Coronary artery (tissue), 2 donors: Measurements from ENCODE around the gene NELFCD.

ENCODE experiments used
- DNase-seq: peaks from one replicate; pipeline ENCODE4 v3.0.0-alpha.2; 2017; ENCODE audit warnings: low spot score
- H3K27ac ChIP-seq, 2 donors: fragments of 200-600 bp; sonication (generic); one replicate each; pipeline ENCODE4 v1.5.1; 2016 to 2019
- H3K4me3 ChIP-seq: fragments of 200-600 bp; sonication (generic); 2 replicates; pipeline ENCODE4 v1.5.1; 2016; ENCODE audit warnings: mild to moderate bottlenecking, moderate library complexity
- CTCF ChIP-seq: fragments of 200-600 bp; sonication (generic); IDR thresholded peaks from one replicate; pipeline ENCODE4 v1.5.1; 2019; ENCODE audit warnings: antibody characterized with exemption

The NELFCD gene

GRCh38 chr20:59019217-59019616, 38.2 kb downstream of the NELFCD start, which contains the start of gene TUBB1:
Gene TUBB1 (plus strand): TSS chr20:59019429. CDS start chr20:59019523, 94 bp downstream.
- no peak within 1 kb of the TSS for H3K27ac ChIP-seq
- no peak for TF ChIP-seq CTCF
- no peak within 1 kb of the TSS for H3K4me3 ChIP-seq
- no peak for DNase-seq

GRCh38 chr20:59020938-59021551, 40.0 kb downstream of the NELFCD start:
- H3K27ac ChIP-seq: no peak overlapping the region
- TF ChIP-seq CTCF: no peak
- no peak overlapping the region for H3K4me3 ChIP-seq
- DNase-seq: no peak

- DNase-seq: no peak
These were observed 41.7 kb downstream of the NELFCD start for GRCh38 chr20:59022754-59023153.

GRCh38 chr20:59023616-59024015, 42.6 kb downstream of the NELFCD start:
- no peak overlapping the region for H3K4me3 ChIP-seq
- H3K27ac ChIP-seq: no peak overlapping the region
- no peak for TF ChIP-seq CTCF
- no peak for DNase-seq

More at GRCh38 chr20:59022754-59023153, 41.7 kb downstream of the NELFCD start:
- H3K4me3 ChIP-seq: no peak overlapping the region
- TF ChIP-seq CTCF: no peak
- H3K27ac ChIP-seq: no peak overlapping the region

GRCh38 chr20:59024111-59024530, 43.1 kb downstream of the NELFCD start:
- H3K27ac ChIP-seq: no peak overlapping the region
- no peak for DNase-seq
- H3K4me3 ChIP-seq: no peak overlapping the region
- no peak for TF ChIP-seq CTCF

- no peak for DNase-seq
- H3K4me3 ChIP-seq: no peak overlapping the region
- TF ChIP-seq CTCF: no peak
- H3K27ac ChIP-seq: no peak overlapping the region
These were observed 44.0 kb downstream of the NELFCD start for GRCh38 chr20:59025086-59025485.

- no peak for DNase-seq
- Histone ChIP-seq H3K27ac (no peak overlapping the region), H3K4me3 (no peak overlapping the region)
- no peak for TF ChIP-seq CTCF
These were observed 44.5 kb downstream of the NELFCD start for GRCh38 chr20:59025511-59025910.
